OCI-LY1 (cell line): Measurements from ENCODE around the gene SAG.

Source experiments
- H2AFZ ChIP-seq: fragments of 200-600 bp; sonication (generic), shearing (Covaris generic); 2 replicates; pipeline ENCODE4 v1.6.0; 2014; ENCODE audit warnings: antibody characterized with exemption, mild to moderate bottlenecking, low read length
- H3F3A ChIP-seq: fragments of 200-600 bp; sonication (generic), shearing (Covaris generic); 2 replicates; pipeline ENCODE4 v1.6.0; 2014; ENCODE audit warnings: mild to moderate bottlenecking, antibody characterized with exemption, low read length, moderate library complexity; ENCODE audit not compliant: insufficient read depth
- H3K27ac ChIP-seq: fragments of 200-600 bp; sonication (generic); 2 replicates; pipeline ENCODE4 v1.5.1; 2014; ENCODE audit warnings: low read length, mixed run types, mild to moderate bottlenecking, low read depth; ENCODE audit not compliant: poor library complexity, severe bottlenecking
- H3K27me3 ChIP-seq: fragments of 200-600 bp; sonication (generic); 2 replicates; pipeline ENCODE4 v1.6.0; 2014; ENCODE audit warnings: antibody characterized with exemption, mild to moderate bottlenecking, low read length, moderate library complexity; ENCODE audit not compliant: insufficient read depth
- H3K36me3 ChIP-seq: fragments of 200-600 bp; sonication (generic); 2 replicates; pipeline ENCODE4 v1.6.1; 2014; ENCODE audit warnings: mild to moderate bottlenecking, antibody characterized with exemption, low read length, moderate library complexity, mixed read lengths; ENCODE audit not compliant: insufficient read depth
- H3K4me1 ChIP-seq: fragments of 200-600 bp; sonication (generic); 2 replicates; pipeline ENCODE4 v1.5.1; 2014; ENCODE audit warnings: mild to moderate bottlenecking, low read length, moderate library complexity; ENCODE audit not compliant: insufficient read depth, severe bottlenecking
- H3K4me2 ChIP-seq: fragments of 200-600 bp; sonication (generic), shearing (Covaris generic); 2 replicates; pipeline ENCODE4 v1.6.1; 2014; ENCODE audit warnings: low read length
- H3K4me3 ChIP-seq: fragments of 200-600 bp; sonication (generic); 2 replicates; pipeline ENCODE4 v1.5.1; 2014; ENCODE audit warnings: low read length, low read depth, mild to moderate bottlenecking, mixed read lengths; ENCODE audit not compliant: poor library complexity, severe bottlenecking
- H3K79me2 ChIP-seq: fragments of 200-600 bp; shearing (Covaris generic); 2 replicates; pipeline ENCODE4 v1.6.1; 2016; ENCODE audit warnings: mixed run types, low read length, mixed read lengths; ENCODE audit not compliant: insufficient read depth
- H3K9ac ChIP-seq: fragments of 200-600 bp; sonication (generic), shearing (Covaris generic); 2 replicates; pipeline ENCODE4 v1.6.1; 2014; ENCODE audit warnings: mild to moderate bottlenecking, low read length, mixed read lengths
- H3K9me2 ChIP-seq: fragments of 200-600 bp; sonication (generic), shearing (Covaris generic); 2 replicates; pipeline ENCODE4 v1.6.1; 2014; ENCODE audit warnings: low read depth, mild to moderate bottlenecking, low read length, mixed read lengths
- H3K9me3 ChIP-seq: fragments of 200-600 bp; shearing (Covaris generic); 2 replicates; pipeline ENCODE4 v1.6.1; 2014; ENCODE audit warnings: low read length, mixed read lengths
- H4K20me1 ChIP-seq: fragments of 200-600 bp; sonication (generic), shearing (Covaris generic); 2 replicates; pipeline ENCODE4 v1.6.0; 2016; ENCODE audit warnings: mild to moderate bottlenecking, low read length; ENCODE audit not compliant: insufficient read depth
- EZH2 ChIP-seq: fragments of 200-600 bp; sonication (generic), shearing (Covaris generic); IDR thresholded peaks from 2 replicates; pipeline ENCODE4 v1.8.0; 2017; ENCODE audit warnings: borderline replicate concordance, mixed run types, mild to moderate bottlenecking, antibody characterized with exemption, low read length, moderate library complexity, mixed read lengths
- TF ChIP-seq, protein P1 (sequence below): fragments of 200-600 bp; sonication (generic), shearing (Covaris generic); IDR thresholded peaks from 2 replicates; pipeline ENCODE4 v1.5.1; 2017; ENCODE audit warnings: mild to moderate bottlenecking, antibody characterized with exemption, low read length, moderate library complexity, mixed read lengths

The SAG gene

DNA sequence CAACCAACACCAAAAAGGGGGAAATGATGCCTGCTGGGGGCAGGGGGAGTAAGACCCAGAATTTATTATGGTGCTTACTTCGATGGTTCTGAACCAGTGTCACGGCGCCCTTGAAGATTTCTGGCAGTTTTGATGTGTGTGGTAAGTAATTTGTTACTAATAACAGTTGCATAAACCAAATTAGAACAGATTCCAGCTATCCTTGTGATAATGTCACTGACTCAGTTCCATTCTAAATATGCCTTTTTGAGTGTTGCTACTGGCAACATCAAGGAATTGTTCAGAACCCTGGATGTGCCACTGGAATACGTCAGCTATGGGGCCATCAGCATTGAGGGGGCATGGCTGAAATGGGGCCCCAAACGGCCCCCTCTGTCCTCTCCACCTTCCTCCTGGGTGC lies 11.6 kb downstream of the SAG start:
- Histone ChIP-seq H3K4me1 (peaks cover 13% of the 10 kb centered on the region), H3K9me2 (no peaks in the 10 kb centered on the region), H3K9ac (no peak overlapping the region), H3K36me3 (no peaks in the 10 kb centered on the region), H3F3A (no peaks in the 10 kb centered on the region), H4K20me1 (no peaks in the 10 kb centered on the region), H3K27me3 (no peaks in the 10 kb centered on the region; the same call in 1 of the 2 replicates), H3K4me3 (no peak overlapping the region), H3K4me2 (no peak overlapping the region), H3K9me3 (no peaks in the 10 kb centered on the region), H3K79me2 (no peaks in the 10 kb centered on the region), H3K27ac (no peak overlapping the region), H2AFZ (no peak overlapping the region)
- TF ChIP-seq, protein P1, sequence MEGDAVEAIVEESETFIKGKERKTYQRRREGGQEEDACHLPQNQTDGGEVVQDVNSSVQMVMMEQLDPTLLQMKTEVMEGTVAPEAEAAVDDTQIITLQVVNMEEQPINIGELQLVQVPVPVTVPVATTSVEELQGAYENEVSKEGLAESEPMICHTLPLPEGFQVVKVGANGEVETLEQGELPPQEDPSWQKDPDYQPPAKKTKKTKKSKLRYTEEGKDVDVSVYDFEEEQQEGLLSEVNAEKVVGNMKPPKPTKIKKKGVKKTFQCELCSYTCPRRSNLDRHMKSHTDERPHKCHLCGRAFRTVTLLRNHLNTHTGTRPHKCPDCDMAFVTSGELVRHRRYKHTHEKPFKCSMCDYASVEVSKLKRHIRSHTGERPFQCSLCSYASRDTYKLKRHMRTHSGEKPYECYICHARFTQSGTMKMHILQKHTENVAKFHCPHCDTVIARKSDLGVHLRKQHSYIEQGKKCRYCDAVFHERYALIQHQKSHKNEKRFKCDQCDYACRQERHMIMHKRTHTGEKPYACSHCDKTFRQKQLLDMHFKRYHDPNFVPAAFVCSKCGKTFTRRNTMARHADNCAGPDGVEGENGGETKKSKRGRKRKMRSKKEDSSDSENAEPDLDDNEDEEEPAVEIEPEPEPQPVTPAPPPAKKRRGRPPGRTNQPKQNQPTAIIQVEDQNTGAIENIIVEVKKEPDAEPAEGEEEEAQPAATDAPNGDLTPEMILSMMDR: no peak

DNA sequence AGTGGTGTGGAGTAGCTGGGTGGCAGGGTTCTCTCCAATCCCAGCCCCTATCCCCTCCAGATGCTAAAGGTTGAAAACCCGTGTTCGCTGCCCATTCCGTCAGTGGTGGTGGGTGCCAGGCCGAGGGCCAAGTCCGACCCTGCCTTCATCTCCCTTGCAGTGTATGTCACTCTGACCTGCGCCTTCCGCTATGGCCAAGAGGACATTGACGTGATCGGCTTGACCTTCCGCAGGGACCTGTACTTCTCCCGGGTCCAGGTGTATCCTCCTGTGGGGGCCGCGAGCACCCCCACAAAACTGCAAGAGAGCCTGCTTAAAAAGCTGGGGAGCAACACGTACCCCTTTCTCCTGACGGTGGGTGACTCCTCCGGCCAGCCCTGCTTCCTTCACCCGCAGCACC lies 12.9 kb downstream of the SAG start:
- H3K27me3 ChIP-seq: no peaks in the 10 kb centered on the region; the same call in 1 of the 2 replicates
- no peaks in the 10 kb centered on the region for H3K79me2 ChIP-seq
- no peaks in the 10 kb centered on the region for H3F3A ChIP-seq
- no peaks in the 10 kb centered on the region for H4K20me1 ChIP-seq
- H3K9me3 ChIP-seq: no peaks in the 10 kb centered on the region
- no peak overlapping the region for H3K4me3 ChIP-seq
- no peak overlapping the region for H3K9ac ChIP-seq
- TF ChIP-seq, protein P1: no peak
- TF ChIP-seq EZH2: no peak
- H3K36me3 ChIP-seq: no peaks in the 10 kb centered on the region
- no peak overlapping the region for H2AFZ ChIP-seq
- H3K9me2 ChIP-seq: no peaks in the 10 kb centered on the region
- H3K4me1 ChIP-seq: peaks cover 13% of the 10 kb centered on the region
- H3K4me2 ChIP-seq: no peak overlapping the region
- H3K27ac ChIP-seq: no peak overlapping the region

DNA sequence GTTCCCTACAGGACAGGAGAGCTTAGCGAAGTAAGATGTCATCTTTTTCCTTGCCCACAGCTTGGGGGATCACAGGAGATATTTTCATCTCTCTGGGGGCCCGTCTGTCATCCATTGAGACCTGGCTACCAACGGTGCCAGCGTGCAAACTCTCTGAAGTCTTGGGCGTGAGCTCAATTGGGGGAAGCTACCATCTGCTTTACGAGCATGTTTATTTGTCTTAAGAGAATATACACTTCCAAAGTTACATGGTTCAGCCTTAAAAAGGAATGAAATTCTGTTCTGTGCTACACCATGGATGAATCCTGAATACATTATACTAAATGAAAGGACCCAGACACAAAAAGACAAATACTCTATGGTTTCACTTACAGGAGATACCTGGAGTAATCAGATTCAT lies 13.6 kb downstream of the SAG start:
- H3K36me3 ChIP-seq: no peaks in the 10 kb centered on the region
- peak overlapping the region; percentile 6; the same call in 1 of the 2 replicates for H3K4me2 ChIP-seq
- no peaks in the 10 kb centered on the region for H3K79me2 ChIP-seq
- H3K4me1 ChIP-seq: peaks cover 13% of the 10 kb centered on the region
- no peak overlapping the region for H3K27ac ChIP-seq
- H4K20me1 ChIP-seq: no peaks in the 10 kb centered on the region
- H3K9ac ChIP-seq: no peak overlapping the region
- no peaks in the 10 kb centered on the region for H3F3A ChIP-seq
- no peaks in the 10 kb centered on the region; the same call in 1 of the 2 replicates for H3K27me3 ChIP-seq
- TF ChIP-seq EZH2: no peak
- TF ChIP-seq, protein P1: no peak
- H3K9me2 ChIP-seq: no peaks in the 10 kb centered on the region
- no peaks in the 10 kb centered on the region for H3K9me3 ChIP-seq
- no peak overlapping the region for H2AFZ ChIP-seq
- no peak overlapping the region for H3K4me3 ChIP-seq
